K562 (cell line): Measurements from ENCODE around the gene PAFAH1B2.

ENCODE experiments used
- CBFA2T3 ChIP-seq: fragments of 450-650 bp; IDR thresholded peaks from 2 replicates; pipeline ENCODE4 v1.6.1; 2017
- CREB5 ChIP-seq: fragments of 250-450 bp; sonication (Bioruptor Pico); IDR thresholded peaks from 2 replicates; pipeline ENCODE4 v1.5.0; 2020; ENCODE audit warnings: mild to moderate bottlenecking
- EGR1 ChIP-seq: fragments of 450-650 bp; conservative IDR thresholded peaks from 2 replicates; pipeline ENCODE4 v1.6.1; 2017; ENCODE audit warnings: mild to moderate bottlenecking
- ESRRA ChIP-seq: fragments of 450-650 bp; IDR thresholded peaks from 2 replicates; pipeline ENCODE4 v1.6.1; 2014; ENCODE audit warnings: low read depth, mild to moderate bottlenecking, moderate library complexity, borderline replicate concordance
- MED1 ChIP-seq: sonication (generic); formaldehyde crosslinking; IDR thresholded peaks from 2 replicates; pipeline ENCODE4 v1.8.1; 2023; ENCODE audit warnings: missing genetic modification reagents, borderline replicate concordance
- POLR2A ChIP-seq: fragments of 450-650 bp; conservative IDR thresholded peaks from 2 replicates; pipeline ENCODE4 v1.6.1; 2016
- SIN3A ChIP-seq, 2 experiments: fragments of 150-350 bp in 1 of 2; IDR thresholded peaks; 2 replicates each; pipeline ENCODE4 v1.6.1; 2011 to 2016; ENCODE audit warnings: borderline replicate concordance in 2 of 2, low read depth in 2 of 2, low read length in 2 of 2, mild to moderate bottlenecking in 2 of 2, moderate library complexity in 2 of 2; ENCODE audit not compliant: control insufficient read depth in 1 of 2
- SOX6 ChIP-seq: fragments of 450-650 bp; IDR thresholded peaks from 2 replicates; pipeline ENCODE4 v1.6.1; 2014; ENCODE audit warnings: mild to moderate bottlenecking
- SP1 ChIP-seq: sonication (generic); formaldehyde crosslinking; IDR thresholded peaks from 2 replicates; pipeline ENCODE4 v1.8.1; 2022; ENCODE audit warnings: mild to moderate bottlenecking, missing genetic modification reagents
- ZNF253 ChIP-seq: fragments of 250-450 bp; sonication (Bioruptor Pico); conservative IDR thresholded peaks from 2 replicates; pipeline ENCODE4 v1.6.1; 2021; ENCODE audit warnings: mild to moderate bottlenecking
- ZNF318 ChIP-seq, 2 experiments: fragments of 450-650 bp; IDR thresholded peaks; 2 replicates each; pipeline ENCODE4 v1.6.1; 2016; ENCODE audit warnings: mild to moderate bottlenecking in 2 of 2, borderline replicate concordance in 1 of 2, low read depth in 1 of 2, moderate library complexity in 1 of 2

GRCh38 chr11:117171007-117171403 lies 26.9 kb downstream of the PAFAH1B2 start:
- TF ChIP-seq POLR2A: no peak; the same call in 1 of the 2 replicates
- no peak for TF ChIP-seq ZNF318 (IDR thresholded peaks at IDR 0.05; ENCODE audit: borderline replicate concordance in 1 of 2, low read depth in 1 of 2)
- no peak for TF ChIP-seq EGR1
- no peak for TF ChIP-seq SP1
- TF ChIP-seq SOX6: no peak
- TF ChIP-seq ESRRA: no peak
- TF ChIP-seq CREB5 (CRISPR knock-in tag): no peak
- no peak for TF ChIP-seq CBFA2T3
- no peak for TF ChIP-seq MED1 (CRISPR knock-in tag)
- TF ChIP-seq ZNF253 (CRISPR knock-in tag): no peak
- no peak for TF ChIP-seq SIN3A (IDR thresholded peaks at IDR 0.05; ENCODE audit: borderline replicate concordance in 2 of 2, control insufficient read depth in 1 of 2, low read depth in 2 of 2, low read length in 2 of 2)
